ENCODE results near the gene ZNF728.
"Not testable (repeated sequence)": the region's sequence is repeated elsewhere in the genome, so short reads cannot be mapped to it uniquely, and the experiment has no call there.

The ZNF728 gene

DNA sequence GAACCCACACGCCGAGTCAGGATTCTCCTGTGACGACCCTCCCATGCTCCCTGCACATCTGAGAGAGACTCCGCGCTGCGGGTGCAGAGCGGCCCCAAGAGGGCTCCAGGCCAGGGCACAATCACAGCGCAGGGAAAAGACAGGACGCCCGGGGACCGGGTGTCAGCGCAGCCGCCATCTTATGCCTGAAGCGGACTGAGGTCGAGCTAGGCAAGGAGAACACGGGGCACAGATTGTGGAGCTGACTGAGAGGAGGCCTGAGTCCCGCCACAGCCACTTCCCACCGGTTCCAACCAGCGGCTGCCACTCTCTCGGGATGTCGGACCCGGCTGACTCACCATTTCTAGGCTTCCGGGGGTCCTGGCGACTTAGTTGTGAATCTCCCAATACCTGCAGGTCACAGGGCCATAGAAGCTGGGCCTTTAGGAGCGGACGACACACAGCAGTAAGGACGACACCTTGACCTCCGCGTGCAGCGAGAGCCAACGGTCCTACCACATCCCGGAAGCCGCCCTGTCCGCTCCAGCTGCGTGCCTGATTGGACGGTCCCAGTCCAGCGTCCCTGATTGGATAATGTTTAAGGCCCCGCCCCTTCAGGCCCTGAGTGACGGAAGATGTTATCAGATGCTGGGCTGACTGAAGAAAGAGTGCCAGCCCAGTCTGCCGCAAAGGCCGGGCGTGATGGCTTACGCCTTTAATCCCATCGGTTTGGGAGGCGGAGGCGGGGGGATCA is at the start of gene ZNF728:
Gene ZNF728 (minus strand): TSS at position 487 of the 733 bp plus-strand sequence. CDS start 146 bp downstream, at position 341.
- Histone ChIP-seq H3K27me3 (ENCODE audit: insufficient read depth, low read length) (no peaks in the 10 kb centered on the region), H3K27ac (ENCODE audit: low read length) (no peak within 1 kb of the TSS), H3K4me1 (ENCODE audit: insufficient read depth, low read length) (no peaks in the 10 kb centered on the region), H3K9me3 (ENCODE audit: insufficient read depth, low read depth, low read length) (peaks cover 79% of the 10 kb centered on the region), H3K36me3 (ENCODE audit: insufficient read depth, low read depth, low read length) (no peaks in the 10 kb centered on the region), H3K9ac (ENCODE audit: low read depth, low read length) (no peak within 1 kb of the TSS), H3K4me3 (ENCODE audit: low read length) (no peak within 1 kb of the TSS)

DNA sequence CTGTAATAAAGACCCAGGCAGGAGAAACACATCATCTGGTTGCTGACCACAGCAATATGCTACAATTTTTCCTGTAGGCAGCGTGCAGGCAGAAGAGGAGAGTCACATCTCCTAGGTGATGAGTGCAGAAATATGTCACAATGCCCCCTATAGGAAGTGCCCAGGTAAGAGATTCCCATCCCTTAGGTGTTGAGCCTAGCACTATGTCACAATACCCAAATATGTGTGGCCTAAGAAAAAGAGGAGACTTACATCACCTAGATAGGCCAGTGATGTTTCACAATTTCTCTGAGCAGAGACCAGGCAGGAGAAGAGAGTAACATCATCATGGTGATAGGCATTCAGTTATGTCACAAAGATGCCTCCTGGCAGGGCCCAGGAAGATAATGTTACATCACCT is 49.4 kb upstream of the ZNF728 start:
- H3K4me1 ChIP-seq (ENCODE audit: insufficient read depth, low read length) = no peaks in the 10 kb centered on the region
- no peak overlapping the region for H3K9ac ChIP-seq (ENCODE audit: low read depth, low read length)
- peaks cover 88% of the 10 kb centered on the region for H3K9me3 ChIP-seq (ENCODE audit: insufficient read depth, low read depth, low read length)
- no peak overlapping the region for H3K4me3 ChIP-seq (ENCODE audit: low read length)
- H3K36me3 ChIP-seq (ENCODE audit: insufficient read depth, low read depth, low read length) = no peaks in the 10 kb centered on the region
- H3K27me3 ChIP-seq (ENCODE audit: insufficient read depth, low read length) = no peaks in the 10 kb centered on the region
- no peak overlapping the region for H3K27ac ChIP-seq (ENCODE audit: low read length)

DNA sequence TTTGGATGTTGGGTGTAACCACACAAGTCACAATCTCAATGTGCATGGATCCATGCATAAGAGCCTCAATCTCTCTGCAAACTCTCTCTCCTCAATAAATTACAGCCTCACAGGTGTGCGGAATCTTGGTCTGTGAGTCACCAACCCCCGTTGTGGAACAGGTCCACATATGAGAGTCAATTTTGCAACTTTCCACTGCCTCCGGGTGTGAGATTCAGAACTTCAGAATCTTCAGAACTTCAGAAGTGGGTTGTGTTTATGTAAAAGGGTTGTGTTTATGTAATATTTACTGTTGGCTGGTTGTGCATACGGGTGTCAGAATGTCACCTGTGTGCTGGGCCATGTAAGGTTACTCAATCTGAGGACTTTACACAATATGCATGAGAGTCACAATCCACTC is 46.3 kb upstream of the ZNF728 start:
- no peak overlapping the region for H3K27ac ChIP-seq (ENCODE audit: low read length)
- H3K27me3 ChIP-seq (ENCODE audit: insufficient read depth, low read length) = no peaks in the 10 kb centered on the region
- no peaks in the 10 kb centered on the region for H3K4me1 ChIP-seq (ENCODE audit: insufficient read depth, low read length)
- H3K9me3 ChIP-seq (ENCODE audit: insufficient read depth, low read depth, low read length) = peaks cover 90% of the 10 kb centered on the region
- H3K4me3 ChIP-seq (ENCODE audit: low read length) = no peak overlapping the region
- no peaks in the 10 kb centered on the region for H3K36me3 ChIP-seq (ENCODE audit: insufficient read depth, low read depth, low read length)
- no peak overlapping the region for H3K9ac ChIP-seq (ENCODE audit: low read depth, low read length)

DNA sequence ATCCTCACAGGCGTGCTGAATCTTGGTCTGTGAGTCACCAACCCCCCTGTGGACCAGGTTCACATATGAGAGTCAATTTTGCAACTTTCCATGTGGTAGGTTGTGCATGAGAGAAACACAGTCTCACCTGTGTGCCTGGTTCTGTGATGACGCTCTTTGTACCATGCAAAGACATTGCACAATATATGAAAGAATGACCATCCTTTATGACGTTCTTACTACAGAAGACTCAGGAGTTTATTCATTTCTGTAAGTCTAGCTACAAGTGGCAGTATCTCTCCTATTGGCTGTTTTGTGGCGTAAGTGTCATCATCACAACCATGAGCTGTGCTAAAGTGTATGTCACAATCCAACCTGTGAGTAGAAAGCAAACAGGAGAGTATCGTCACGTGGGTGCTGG is 43.8 kb upstream of the ZNF728 start:
- H3K9me3 ChIP-seq (ENCODE audit: insufficient read depth, low read depth, low read length) = peaks cover 88% of the 10 kb centered on the region
- no peaks in the 10 kb centered on the region for H3K27me3 ChIP-seq (ENCODE audit: insufficient read depth, low read length)
- no peak overlapping the region for H3K4me3 ChIP-seq (ENCODE audit: low read length)
- H3K9ac ChIP-seq (ENCODE audit: low read depth, low read length) = no peak overlapping the region
- no peak overlapping the region for H3K27ac ChIP-seq (ENCODE audit: low read length)
- H3K36me3 ChIP-seq (ENCODE audit: insufficient read depth, low read depth, low read length) = no peaks in the 10 kb centered on the region
- H3K4me1 ChIP-seq (ENCODE audit: insufficient read depth, low read length) = no peaks in the 10 kb centered on the region

DNA sequence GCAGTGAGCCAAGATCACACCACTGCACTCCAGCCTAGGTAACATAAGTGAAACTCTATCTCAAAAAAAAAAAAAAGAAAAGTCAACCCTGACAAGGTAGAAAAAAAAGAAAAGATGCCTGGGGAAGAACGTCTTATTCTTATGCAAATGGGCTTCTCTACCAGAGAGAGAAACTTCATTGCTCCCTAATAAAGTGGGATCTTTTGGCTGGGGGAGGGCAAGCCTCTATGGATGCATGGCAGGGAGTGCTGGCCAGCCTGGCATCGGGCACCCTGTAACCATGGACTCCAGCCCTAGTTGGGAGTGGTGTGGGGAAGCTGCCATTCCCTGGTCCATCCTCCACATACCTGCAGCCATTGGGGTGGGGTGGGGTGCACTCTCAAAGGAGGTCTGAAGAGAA is 30.7 kb upstream of the ZNF728 start:
- Histone ChIP-seq H3K4me3 (ENCODE audit: low read length) (no peak overlapping the region), H3K27ac (ENCODE audit: low read length) (no peak overlapping the region), H3K9ac (ENCODE audit: low read depth, low read length) (no peak overlapping the region), H3K9me3 (ENCODE audit: insufficient read depth, low read depth, low read length) (peaks cover 47% of the 10 kb centered on the region), H3K27me3 (ENCODE audit: insufficient read depth, low read length) (no peaks in the 10 kb centered on the region), H3K36me3 (ENCODE audit: insufficient read depth, low read depth, low read length) (no peaks in the 10 kb centered on the region), H3K4me1 (ENCODE audit: insufficient read depth, low read length) (no peaks in the 10 kb centered on the region)

DNA sequence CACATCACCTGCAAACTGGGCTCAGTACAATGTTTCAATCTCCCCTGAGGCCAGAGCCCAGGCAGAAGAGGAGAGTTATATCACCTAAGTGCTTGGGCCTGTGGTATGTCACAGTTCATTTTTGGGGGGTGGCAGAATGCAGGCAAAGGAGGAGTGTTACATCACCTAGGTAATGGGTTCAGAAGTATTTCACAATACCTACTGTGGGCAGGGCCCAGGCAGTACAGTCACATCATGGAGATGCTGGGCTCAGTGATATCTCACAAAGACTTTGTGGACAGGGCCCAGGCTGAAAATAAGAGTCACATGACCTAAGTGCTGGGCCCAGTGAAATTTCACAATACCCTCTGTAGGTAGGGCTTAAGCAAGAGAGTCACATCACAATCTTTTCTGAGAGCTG is 12.7 kb upstream of the ZNF728 start:
- Histone ChIP-seq H3K4me1 (ENCODE audit: insufficient read depth, low read length) (no peaks in the 10 kb centered on the region), H3K9ac (ENCODE audit: low read depth, low read length) (no peak overlapping the region), H3K27ac (ENCODE audit: low read length) (no peak overlapping the region), H3K9me3 (ENCODE audit: insufficient read depth, low read depth, low read length) (peaks cover 88% of the 10 kb centered on the region), H3K27me3 (ENCODE audit: insufficient read depth, low read length) (no peaks in the 10 kb centered on the region), H3K4me3 (ENCODE audit: low read length) (no peak overlapping the region), H3K36me3 (ENCODE audit: insufficient read depth, low read depth, low read length) (no peaks in the 10 kb centered on the region)

DNA sequence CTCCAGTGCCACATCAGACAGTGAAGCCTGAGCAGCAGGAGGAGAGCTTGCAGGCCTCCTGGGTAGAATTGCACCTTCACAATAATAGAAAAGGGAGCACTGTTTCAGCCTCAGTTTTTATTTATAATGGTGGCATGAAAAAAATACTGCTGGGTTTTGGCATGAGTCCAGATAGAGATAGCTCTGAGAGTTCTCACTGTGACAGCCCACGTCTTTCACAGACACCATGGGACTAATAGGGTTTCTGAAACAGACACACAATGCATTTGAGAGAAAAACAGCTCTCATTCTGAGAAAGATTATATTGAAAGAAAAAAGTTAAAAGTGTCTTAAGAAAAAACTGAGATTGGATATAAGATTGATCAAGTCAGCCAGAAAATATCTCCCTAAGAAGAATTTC is 8.0 kb downstream of the ZNF728 start:
- H3K36me3 ChIP-seq (ENCODE audit: insufficient read depth, low read depth, low read length); H3K4me3 ChIP-seq (ENCODE audit: low read length); H3K27me3 ChIP-seq (ENCODE audit: insufficient read depth, low read length); H3K9ac ChIP-seq (ENCODE audit: low read depth, low read length); H3K4me1 ChIP-seq (ENCODE audit: insufficient read depth, low read length); H3K27ac ChIP-seq (ENCODE audit: low read length): not testable (repeated sequence)
- peaks cover 90% of the 10 kb centered on the region for H3K9me3 ChIP-seq (ENCODE audit: insufficient read depth, low read depth, low read length)

DNA sequence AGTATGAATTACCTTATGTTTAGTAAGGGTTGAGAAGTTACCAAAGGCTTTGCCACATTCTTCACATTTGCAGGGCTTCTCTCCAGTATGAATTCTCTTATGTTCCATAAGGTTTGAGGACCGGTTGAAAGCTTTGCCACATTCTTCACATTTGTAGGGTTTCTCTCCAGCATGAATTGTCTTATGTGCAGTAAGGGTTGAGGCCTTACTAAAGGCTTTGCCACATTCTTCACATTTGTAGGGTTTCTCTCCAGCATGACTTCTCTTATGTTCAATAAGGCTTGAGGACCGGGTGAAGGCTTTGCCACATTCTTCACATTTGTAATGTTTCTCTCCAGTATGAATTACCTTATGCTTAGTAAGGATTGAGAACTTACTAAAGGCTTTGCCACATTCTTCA is 26.7 kb downstream of the ZNF728 start:
- no peaks in the 10 kb centered on the region for H3K27me3 ChIP-seq (ENCODE audit: insufficient read depth, low read length)
- H3K4me1 ChIP-seq (ENCODE audit: insufficient read depth, low read length) = no peaks in the 10 kb centered on the region
- no peak overlapping the region for H3K4me3 ChIP-seq (ENCODE audit: low read length)
- H3K9ac ChIP-seq (ENCODE audit: low read depth, low read length) = no peak overlapping the region
- H3K9me3 ChIP-seq (ENCODE audit: insufficient read depth, low read depth, low read length) = peaks cover 87% of the 10 kb centered on the region
- no peaks in the 10 kb centered on the region for H3K36me3 ChIP-seq (ENCODE audit: insufficient read depth, low read depth, low read length)
- no peak overlapping the region for H3K27ac ChIP-seq (ENCODE audit: low read length)

DNA sequence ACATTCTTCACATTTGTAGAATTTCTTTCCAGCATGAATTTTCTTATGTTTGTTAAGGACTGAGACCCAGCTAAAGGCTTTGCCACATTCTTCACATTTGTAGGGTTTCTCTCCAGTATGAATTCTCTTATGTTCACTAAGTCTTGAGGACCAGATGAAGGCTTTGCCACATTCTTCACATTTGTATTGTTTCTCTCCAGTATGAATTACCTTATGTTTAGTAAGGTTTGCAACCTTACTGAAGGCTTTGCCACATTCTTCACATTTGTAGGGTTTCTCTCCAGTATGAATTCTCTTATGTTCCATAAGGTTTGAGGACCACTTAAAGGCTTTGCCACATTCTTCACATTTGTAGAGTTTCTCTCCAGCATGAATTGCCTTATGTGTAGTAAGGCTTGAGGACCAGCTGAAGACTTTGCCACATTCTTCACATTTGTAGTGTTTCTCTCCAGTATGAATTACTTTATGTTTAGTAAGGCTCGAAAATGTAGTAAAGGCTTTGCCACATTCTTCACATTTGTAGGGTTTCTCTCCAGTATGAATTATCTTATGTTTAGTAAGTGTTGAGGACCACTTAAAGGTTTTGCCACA is 27.3 kb downstream of the ZNF728 start:
- not testable (repeated sequence) for H3K27me3 ChIP-seq (ENCODE audit: insufficient read depth, low read length); H3K27ac ChIP-seq (ENCODE audit: low read length); H3K36me3 ChIP-seq (ENCODE audit: insufficient read depth, low read depth, low read length); H3K4me3 ChIP-seq (ENCODE audit: low read length); H3K9ac ChIP-seq (ENCODE audit: low read depth, low read length); H3K4me1 ChIP-seq (ENCODE audit: insufficient read depth, low read length)
- H3K9me3 ChIP-seq (ENCODE audit: insufficient read depth, low read depth, low read length) = peaks cover 87% of the 10 kb centered on the region

DNA sequence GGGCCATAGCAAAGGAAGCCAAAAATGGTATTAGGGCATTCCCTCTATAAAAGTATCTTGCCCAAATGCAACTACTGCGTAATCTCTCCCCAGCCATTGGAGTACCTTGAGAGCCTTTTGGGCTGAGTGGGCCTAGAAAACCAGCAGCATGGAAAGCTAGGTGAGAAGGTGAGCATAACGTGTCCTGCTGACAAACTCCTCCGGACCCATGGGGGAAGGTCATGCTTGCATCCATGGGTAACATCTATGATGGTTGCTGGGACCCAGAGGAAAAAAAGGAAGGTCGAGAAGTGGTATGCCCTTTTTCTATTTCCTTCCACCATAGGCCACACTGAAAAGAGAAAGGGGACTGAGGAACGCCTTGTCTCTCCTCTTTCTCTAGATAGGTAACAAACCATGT is 57.4 kb downstream of the ZNF728 start:
- H3K27me3 ChIP-seq (ENCODE audit: insufficient read depth, low read length) = no peaks in the 10 kb centered on the region
- H3K27ac ChIP-seq (ENCODE audit: low read length) = no peak overlapping the region
- H3K36me3 ChIP-seq (ENCODE audit: insufficient read depth, low read depth, low read length) = no peaks in the 10 kb centered on the region
- H3K4me1 ChIP-seq (ENCODE audit: insufficient read depth, low read length) = no peaks in the 10 kb centered on the region
- H3K9ac ChIP-seq (ENCODE audit: low read depth, low read length) = no peak overlapping the region
- no peak overlapping the region for H3K4me3 ChIP-seq (ENCODE audit: low read length)
- H3K9me3 ChIP-seq (ENCODE audit: insufficient read depth, low read depth, low read length) = peaks cover 92% of the 10 kb centered on the region

DNA sequence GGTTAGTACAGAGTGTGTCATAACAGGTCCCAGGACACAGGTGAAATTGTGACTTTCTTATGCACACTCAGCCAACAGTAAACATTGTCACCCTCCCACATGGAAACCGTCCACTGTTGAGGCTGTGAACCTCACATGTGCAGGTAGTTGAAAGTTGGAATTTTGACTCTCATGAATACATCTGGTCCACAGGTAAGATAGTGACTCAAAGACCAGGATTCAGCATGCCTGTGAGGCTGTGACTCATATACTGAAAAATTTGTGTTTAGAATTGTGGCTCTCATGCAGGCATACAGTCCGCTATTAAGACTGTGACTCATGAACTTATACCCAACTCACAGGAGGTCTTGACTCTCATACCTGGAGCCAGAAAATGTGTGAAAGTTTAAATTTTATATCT is 67.8 kb downstream of the ZNF728 start:
- no peak overlapping the region for H3K9ac ChIP-seq (ENCODE audit: low read depth, low read length)
- H3K27me3 ChIP-seq (ENCODE audit: insufficient read depth, low read length) = no peaks in the 10 kb centered on the region
- no peak overlapping the region for H3K4me3 ChIP-seq (ENCODE audit: low read length)
- no peaks in the 10 kb centered on the region for H3K36me3 ChIP-seq (ENCODE audit: insufficient read depth, low read depth, low read length)
- no peaks in the 10 kb centered on the region for H3K4me1 ChIP-seq (ENCODE audit: insufficient read depth, low read length)
- peaks cover 78% of the 10 kb centered on the region for H3K9me3 ChIP-seq (ENCODE audit: insufficient read depth, low read depth, low read length)
- H3K27ac ChIP-seq (ENCODE audit: low read length) = no peak overlapping the region

DNA sequence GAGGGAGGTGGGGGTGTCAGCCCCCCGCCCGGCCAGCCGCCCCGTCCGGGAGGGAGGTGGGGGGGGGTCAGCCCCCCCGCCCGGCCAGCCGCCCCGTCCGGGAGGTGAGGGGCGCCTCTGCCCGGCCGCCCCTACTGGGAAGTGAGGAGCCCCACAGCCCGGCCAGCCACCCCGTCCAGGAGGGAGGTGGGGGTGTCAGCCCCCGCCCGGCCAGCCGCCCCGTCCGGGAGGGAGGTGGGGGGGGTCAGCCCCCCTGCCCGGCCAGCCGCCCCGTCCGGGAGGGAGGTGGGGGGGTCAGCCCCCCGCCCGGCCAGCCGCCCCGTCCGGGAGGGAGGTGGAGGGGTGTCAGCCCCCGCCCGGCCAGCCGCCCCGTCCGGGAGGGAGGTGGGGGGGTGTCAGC is 75.4 kb downstream of the ZNF728 start:
- H3K4me3 ChIP-seq (ENCODE audit: low read length); H3K36me3 ChIP-seq (ENCODE audit: insufficient read depth, low read depth, low read length); H3K27ac ChIP-seq (ENCODE audit: low read length); H3K9ac ChIP-seq (ENCODE audit: low read depth, low read length); H3K27me3 ChIP-seq (ENCODE audit: insufficient read depth, low read length); H3K4me1 ChIP-seq (ENCODE audit: insufficient read depth, low read length): not testable (repeated sequence)
- H3K9me3 ChIP-seq (ENCODE audit: insufficient read depth, low read depth, low read length) = peaks cover 54% of the 10 kb centered on the region

All from iPS-20b (cell line).